ENCODE measurements around the gene ACOX3. TPM values are rescaled to one million over a fixed set of nuclear protein-coding genes. Genes with fewer than 3 reads are reported as not detected.

The ACOX3 gene
- total RNA-seq, 1 experiment from 2014 or later = 21.0 TPM

- no peaks in the 10 kb centered on the region for H3K27me3 ChIP-seq (ENCODE audit: insufficient read depth, low read depth)
- H3K9me2 ChIP-seq (ENCODE audit: insufficient read depth) = no peaks in the 10 kb centered on the region
- no TSS peak for BruUV-seq (replicated peaks)
- no peak overlapping the region for H2AFZ ChIP-seq
- H3K4me1 ChIP-seq (replicated peaks; ENCODE audit: insufficient read depth) = peaks cover 10% of the 10 kb centered on the region; the same call in 1 of the 2 replicates
- no peak overlapping the region for H3K4me2 ChIP-seq
- no peak overlapping the region for H3K27ac ChIP-seq
- intact Hi-C loops (cut with micrococcal nuclease; ENCODE audit: unreplicated experiment) = no loop called here
- peaks cover 13% of the 10 kb centered on the region; the same call in 1 of the 2 replicates for H3F3A ChIP-seq (ENCODE audit: insufficient read depth, low read depth)
- CTCF ChIA-PET = no interaction called here
- POLR2A ChIA-PET (ENCODE audit: unreplicated experiment) = no interaction called here
- TF ChIP-seq EZH2 (IDR thresholded peaks at IDR 0.05; ENCODE audit: low read depth) (no peak), CTCF (conservative IDR thresholded peaks at IDR 0.05) (no peak)
- peaks cover 7% of the 10 kb centered on the region; the same call in 1 of the 2 replicates for H4K20me1 ChIP-seq (ENCODE audit: insufficient read depth)
- no peaks in the 10 kb centered on the region for H3K9me3 ChIP-seq (ENCODE audit: insufficient read depth, low read depth)
- H3K4me3 ChIP-seq = no peak overlapping the region
- H3K79me2 ChIP-seq (ENCODE audit: low read depth) = 0 out of 2 replicates have a peak, but pooled peaks cover 3% of the 10 kb centered on the region
- no peaks in the 10 kb centered on the region for H3K36me3 ChIP-seq (ENCODE audit: low read depth)
- no peak for DNase-seq
These were observed 23.3 kb upstream of the ACOX3 start for GRCh38 chr4:8463811-8464210.

- Histone ChIP-seq H3F3A (ENCODE audit: insufficient read depth, low read depth) (peaks cover 6% of the 10 kb centered on the region; the same call in 1 of the 2 replicates), H3K36me3 (ENCODE audit: low read depth) (no peaks in the 10 kb centered on the region), H3K9me3 (ENCODE audit: insufficient read depth, low read depth) (no peaks in the 10 kb centered on the region), H3K79me2 (ENCODE audit: low read depth) (0 out of 2 replicates have a peak, but pooled peaks cover 3% of the 10 kb centered on the region), H3K4me3 (no peak overlapping the region), H3K9me2 (ENCODE audit: insufficient read depth) (no peaks in the 10 kb centered on the region), H3K4me1 (replicated peaks; ENCODE audit: insufficient read depth) (peaks cover 10% of the 10 kb centered on the region; the same call in 1 of the 2 replicates), H3K27ac (no peak overlapping the region), H3K27me3 (ENCODE audit: insufficient read depth, low read depth) (no peaks in the 10 kb centered on the region), H4K20me1 (ENCODE audit: insufficient read depth) (peaks cover 7% of the 10 kb centered on the region; the same call in 1 of the 2 replicates), H2AFZ (no peak overlapping the region), H3K4me2 (no peak overlapping the region)
- intact Hi-C loops (cut with micrococcal nuclease; ENCODE audit: unreplicated experiment) = no loop called here
- no peak for TF ChIP-seq CTCF (conservative IDR thresholded peaks at IDR 0.05)
- TF ChIP-seq EZH2 (IDR thresholded peaks at IDR 0.05; ENCODE audit: low read depth) = no peak
- CTCF ChIA-PET = no interaction called here
- POLR2A ChIA-PET (ENCODE audit: unreplicated experiment) = no interaction called here
- BruUV-seq (replicated peaks) = no TSS peak
- no peak for DNase-seq
These were observed 21.1 kb upstream of the ACOX3 start for GRCh38 chr4:8461616-8462015.

GRCh38 chr4:8461086-8461485 is 20.6 kb upstream of the ACOX3 start:
- Histone ChIP-seq H2AFZ (no peak overlapping the region), H4K20me1 (ENCODE audit: insufficient read depth) (peaks cover 7% of the 10 kb centered on the region; the same call in 1 of the 2 replicates), H3K36me3 (ENCODE audit: low read depth) (no peaks in the 10 kb centered on the region), H3K9me2 (ENCODE audit: insufficient read depth) (no peaks in the 10 kb centered on the region), H3K4me3 (no peak overlapping the region), H3K27me3 (ENCODE audit: insufficient read depth, low read depth) (no peaks in the 10 kb centered on the region), H3K79me2 (ENCODE audit: low read depth) (0 out of 2 replicates have a peak, but pooled peaks cover 3% of the 10 kb centered on the region), H3K9me3 (ENCODE audit: insufficient read depth, low read depth) (no peaks in the 10 kb centered on the region), H3K4me2 (no peak overlapping the region), H3K4me1 (replicated peaks; ENCODE audit: insufficient read depth) (peaks cover 10% of the 10 kb centered on the region; the same call in 1 of the 2 replicates), H3K27ac (peak overlapping the region; percentile 37; the same call in 1 of the 2 replicates), H3F3A (ENCODE audit: insufficient read depth, low read depth) (peaks cover 6% of the 10 kb centered on the region; the same call in 1 of the 2 replicates)
- intact Hi-C loops (cut with micrococcal nuclease; ENCODE audit: unreplicated experiment) = no loop called here
- ChIA-PET CTCF (no interaction called here), POLR2A (ENCODE audit: unreplicated experiment) (no interaction called here)
- TF ChIP-seq EZH2 (IDR thresholded peaks at IDR 0.05; ENCODE audit: low read depth) (no peak), CTCF (conservative IDR thresholded peaks at IDR 0.05) (no peak)
- peak in 1 of 2 experiments; percentile 61 for DNase-seq
- no TSS peak for BruUV-seq (replicated peaks)
